AG08395 (cell line): Measurements from ENCODE around the gene ZNF236.
"Not testable (repeated sequence)": the region's sequence is repeated elsewhere in the genome, so short reads cannot be mapped to it uniquely, and the experiment has no call there.

Experiments
- DNase-seq: peaks from one replicate; pipeline ENCODE4 v3.0.0; 2012; ENCODE audit warnings: mixed read lengths, low spot score

ZNF236 gene

GRCh38 chr18:76908277-76908676, 85.9 kb downstream of the ZNF236 start:
- no peak for DNase-seq

GRCh38 chr18:76909439-76909838, 87.1 kb downstream of the ZNF236 start:
- no peak for DNase-seq

GRCh38 chr18:76911440-76911839, 89.1 kb downstream of the ZNF236 start:
- DNase-seq, result no peak

- DNase-seq, result no peak
Measured at GRCh38 chr18:76913583-76913982, 91.2 kb downstream of the ZNF236 start.

- DNase-seq, result no peak
Measured at GRCh38 chr18:76914314-76914713, 92.0 kb downstream of the ZNF236 start.

- no peak for DNase-seq
Measured at GRCh38 chr18:76914796-76915195, 92.4 kb downstream of the ZNF236 start.

GRCh38 chr18:76915456-76915855, 93.1 kb downstream of the ZNF236 start:
- DNase-seq, result no peak

GRCh38 chr18:76920974-76921373, 98.6 kb downstream of the ZNF236 start:
- DNase-seq, result no peak

GRCh38 chr18:76922107-76922506, 99.8 kb downstream of the ZNF236 start:
- DNase-seq, result peak; percentile 81

- DNase-seq, result no peak
Measured at GRCh38 chr18:76923485-76924085, 101.2 kb downstream of the ZNF236 start.

- no peak for DNase-seq
Measured at GRCh38 chr18:76925501-76925900, 103.1 kb downstream of the ZNF236 start.

GRCh38 chr18:76927223-76927725, 104.9 kb downstream of the ZNF236 start:
- DNase-seq, result no peak

GRCh38 chr18:76928179-76928868, 106.0 kb downstream of the ZNF236 start:
- no peak for DNase-seq

GRCh38 chr18:76931171-76931570, 108.8 kb downstream of the ZNF236 start:
- DNase-seq, result no peak

- DNase-seq, result peak; percentile 13
Measured at GRCh38 chr18:76932026-76932819, 109.9 kb downstream of the ZNF236 start.

GRCh38 chr18:76935722-76936337, 113.5 kb downstream of the ZNF236 start:
- no peak for DNase-seq

GRCh38 chr18:76936877-76937276, 114.5 kb downstream of the ZNF236 start:
- DNase-seq, result no peak

- DNase-seq, result peak; percentile 12
Measured at GRCh38 chr18:76937597-76937996, 115.2 kb downstream of the ZNF236 start.

- no peak for DNase-seq
Measured at GRCh38 chr18:76938619-76939018, 116.3 kb downstream of the ZNF236 start.

- no peak for DNase-seq
Measured at GRCh38 chr18:76941284-76941683, 118.9 kb downstream of the ZNF236 start.

GRCh38 chr18:76943542-76944339, 121.4 kb downstream of the ZNF236 start:
- peak; percentile 43 for DNase-seq

- not testable (repeated sequence) for DNase-seq
Measured at GRCh38 chr18:76944346-76944745, 122.0 kb downstream of the ZNF236 start.
